HG03558 (cell line): ENCODE data around the gene USP49.
"Not testable (repeated sequence)": the region's sequence is repeated elsewhere in the genome, so short reads cannot be mapped to it uniquely, and the experiment has no call there.

Source experiments
- ATAC-seq: cut with Tn5 transposase; IDR thresholded peaks from one replicate; pipeline ENCODE4 v1.9.1; 2021; ENCODE audit warnings: moderate number of reproducible peaks; ENCODE audit not compliant: unreplicated experiment; ENCODE audit errors: extremely low read depth

The USP49 gene

GRCh38 chr6:41766043-41766664 is 129.0 kb downstream of the USP49 start:
- ATAC-seq, result not testable (repeated sequence)

GRCh38 chr6:41763470-41763869 is 131.7 kb downstream of the USP49 start:
- ATAC-seq, result no peak

GRCh38 chr6:41759905-41760579 is 135.1 kb downstream of the USP49 start:
- no peak for ATAC-seq

GRCh38 chr6:41759106-41759904 is 135.9 kb downstream of the USP49 start:
- no peak for ATAC-seq

GRCh38 chr6:41758641-41759035 is 136.5 kb downstream of the USP49 start:
- no peak for ATAC-seq

GRCh38 chr6:41757931-41758640 is 137.1 kb downstream of the USP49 start:
- no peak for ATAC-seq

GRCh38 chr6:41757271-41757670 is 137.9 kb downstream of the USP49 start:
- ATAC-seq, result no peak

GRCh38 chr6:41756354-41756753 is 138.8 kb downstream of the USP49 start:
- no peak for ATAC-seq

- ATAC-seq, result no peak
Observed at GRCh38 chr6:41755895-41756294, 139.3 kb downstream of the USP49 start.

- no peak for ATAC-seq
Observed at GRCh38 chr6:41750374-41750773, 144.8 kb downstream of the USP49 start.

GRCh38 chr6:41748542-41748941 is 146.6 kb downstream of the USP49 start:
- ATAC-seq, result no peak

GRCh38 chr6:41748102-41748477 is 147.1 kb downstream of the USP49 start:
- ATAC-seq, result no peak

- no peak for ATAC-seq
Observed at GRCh38 chr6:41747256-41748101, 147.7 kb downstream of the USP49 start, which contains the start of gene PGC. TSS of gene PGC (minus strand) at chr6:41747397. CDS start at chr6:41747334, 63 bp downstream.

GRCh38 chr6:41746107-41746506 is 149.1 kb downstream of the USP49 start:
- ATAC-seq, result no peak

GRCh38 chr6:41744236-41744787 is 150.9 kb downstream of the USP49 start:
- no peak for ATAC-seq

- no peak for ATAC-seq
Observed at GRCh38 chr6:41743406-41744235, 151.6 kb downstream of the USP49 start.

GRCh38 chr6:41741625-41742490 is 153.3 kb downstream of the USP49 start:
- no peak for ATAC-seq
